ENCODE data around the gene TMEM141.

Gene TMEM141

DNA sequence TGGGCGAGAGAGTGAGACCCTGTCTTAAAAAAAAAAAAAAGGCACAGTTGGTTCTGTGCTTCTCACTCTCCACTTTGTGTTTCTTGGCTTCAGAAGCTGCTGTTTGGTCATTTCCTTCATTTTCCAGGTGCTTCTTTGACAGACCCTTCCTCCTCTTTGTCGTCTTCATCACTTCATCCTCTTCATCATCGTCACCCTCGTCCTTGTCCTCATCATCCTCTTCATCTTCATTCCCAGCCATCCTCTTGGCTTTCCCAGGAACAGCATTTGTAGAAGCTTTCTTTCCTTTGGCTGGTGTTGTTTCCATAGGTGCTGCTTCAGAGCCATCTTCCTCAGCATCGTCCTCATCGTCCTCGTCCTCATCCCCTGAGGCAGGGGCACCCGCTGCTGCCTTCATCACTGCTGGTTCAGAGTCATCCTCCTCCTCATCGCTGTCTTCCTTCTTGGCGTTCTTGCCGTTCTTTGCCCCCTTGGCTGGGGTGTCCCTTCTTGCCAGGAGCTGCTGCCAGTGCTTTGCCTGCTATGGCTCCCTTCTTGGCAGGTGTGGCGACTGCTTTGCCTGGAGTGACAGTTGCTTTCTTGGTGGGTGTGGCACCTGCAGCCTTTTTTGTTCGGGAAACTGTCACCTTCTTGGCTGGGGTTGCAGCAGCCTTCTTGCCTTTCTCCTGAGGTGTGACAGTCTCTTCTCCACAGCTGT lies 23.7 kb downstream of the TMEM141 start:
- no peak for DNase-seq (ENCODE audit: low spot score)

DNA sequence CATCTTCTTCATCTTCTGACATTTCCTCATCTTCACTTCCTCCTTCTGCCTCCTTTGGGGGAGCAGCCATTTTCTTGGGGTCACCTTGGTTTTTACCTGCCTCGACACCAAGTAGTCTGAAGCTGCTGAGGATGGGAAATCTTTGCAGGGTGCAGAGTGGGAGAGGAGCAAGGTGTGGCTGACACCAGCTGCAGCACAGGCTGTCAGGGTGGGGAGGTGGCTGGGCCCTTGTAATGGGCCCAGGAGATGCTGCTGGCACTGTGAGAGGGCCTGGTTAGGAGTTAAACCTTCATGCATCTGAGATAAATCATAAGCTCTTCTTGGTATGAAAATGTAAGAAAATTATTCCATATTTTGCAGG lies 24.3 kb downstream of the TMEM141 start:
- DNase-seq (ENCODE audit: low spot score), result no peak

GRCh38 chr9:136820971-136821825 lies 30.1 kb downstream of the TMEM141 start:
- DNase-seq (ENCODE audit: low spot score), result no peak

DNA sequence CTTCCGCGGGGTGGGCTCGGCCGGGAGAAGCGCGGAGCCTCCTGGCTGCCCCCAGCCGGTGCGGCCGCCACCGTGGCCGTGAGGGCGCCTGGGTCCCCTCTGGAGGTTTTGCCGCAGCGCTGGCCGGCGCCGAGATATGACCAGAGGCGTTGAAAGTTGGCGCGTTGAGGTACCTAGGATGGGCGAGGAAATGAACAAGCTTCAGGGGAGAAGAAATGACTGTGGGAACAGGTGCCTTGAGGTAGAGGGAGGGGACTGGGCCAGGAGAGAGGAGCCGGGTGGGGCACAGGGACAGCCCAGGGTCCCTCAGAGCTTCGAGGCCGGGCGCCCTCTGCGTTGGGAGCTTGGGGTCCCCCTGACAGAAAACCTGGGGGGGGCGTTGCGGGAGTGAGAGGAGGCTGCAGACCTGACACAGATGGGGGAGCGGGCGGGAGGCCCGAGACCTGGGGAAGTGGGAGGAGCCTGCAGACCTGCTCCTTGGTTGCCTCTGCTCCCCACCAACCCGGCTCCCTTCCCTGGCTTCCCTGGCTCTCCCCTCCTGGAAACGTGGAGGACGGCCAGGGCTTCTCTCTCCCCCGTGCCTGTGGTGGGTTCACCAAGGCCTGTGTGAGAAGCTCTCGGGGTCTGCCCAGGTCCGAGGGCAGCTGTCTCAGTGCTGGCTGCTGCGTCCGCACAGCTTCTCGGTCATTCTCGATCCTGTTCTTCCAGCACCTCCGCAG lies 30.8 kb downstream of the TMEM141 start:
- DNase-seq (ENCODE audit: low spot score), result no peak

DNA sequence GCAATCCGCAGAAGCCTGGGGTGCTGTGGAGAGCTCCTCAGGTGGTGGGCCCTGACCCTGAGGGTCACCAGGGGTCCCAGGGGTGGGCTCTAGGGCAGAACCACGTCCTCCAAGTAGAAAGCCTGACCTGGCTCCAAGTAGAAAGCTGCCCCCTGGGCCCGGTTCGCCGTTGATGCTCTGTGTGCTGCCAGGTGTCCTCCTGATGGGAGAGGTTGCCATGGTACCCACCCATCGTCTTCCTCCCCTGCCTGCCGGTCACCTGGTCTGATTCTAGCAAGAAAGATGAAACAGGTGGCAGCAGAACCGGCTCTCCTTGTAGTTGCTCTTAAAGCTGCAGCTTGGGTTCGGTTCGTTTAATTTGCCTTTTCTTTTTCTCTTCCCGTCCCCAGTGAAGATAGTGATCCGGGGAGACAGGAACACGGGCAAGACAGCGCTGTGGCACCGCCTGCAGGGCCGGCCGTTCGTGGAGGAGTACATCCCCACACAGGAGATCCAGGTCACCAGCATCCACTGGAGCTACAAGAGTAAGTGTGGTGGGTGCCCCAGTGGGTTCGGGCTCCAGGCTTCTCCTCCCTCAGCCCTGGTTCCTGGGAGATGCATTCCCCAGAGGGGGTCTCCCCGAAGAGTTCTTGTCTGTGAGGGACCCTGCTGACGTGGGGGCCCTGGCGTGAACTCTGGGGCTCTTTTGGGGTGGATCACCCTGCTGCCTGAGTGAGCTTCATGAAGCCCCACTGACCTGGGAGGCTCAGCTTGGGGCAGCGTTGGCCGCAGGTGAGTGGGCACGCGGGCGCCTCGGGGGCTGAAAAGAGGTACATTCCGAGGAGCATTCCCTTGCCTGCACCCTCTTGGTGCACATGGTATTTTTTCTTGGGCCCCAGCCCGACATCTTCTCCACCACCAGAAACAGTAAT lies 32.2 kb downstream of the TMEM141 start:
- DNase-seq (ENCODE audit: low spot score), result no peak

- no peak for DNase-seq (ENCODE audit: low spot score)
Measured at GRCh38 chr9:136824496-136825225, 33.5 kb downstream of the TMEM141 start.

GRCh38 chr9:136825295-136826187 lies 34.4 kb downstream of the TMEM141 start:
- DNase-seq (ENCODE audit: low spot score), result no peak

- DNase-seq (ENCODE audit: low spot score), result no peak
Measured at GRCh38 chr9:136826188-136826541, 35.0 kb downstream of the TMEM141 start.

GRCh38 chr9:136826703-136827582 lies 35.8 kb downstream of the TMEM141 start:
- no peak for DNase-seq (ENCODE audit: low spot score)

DNA sequence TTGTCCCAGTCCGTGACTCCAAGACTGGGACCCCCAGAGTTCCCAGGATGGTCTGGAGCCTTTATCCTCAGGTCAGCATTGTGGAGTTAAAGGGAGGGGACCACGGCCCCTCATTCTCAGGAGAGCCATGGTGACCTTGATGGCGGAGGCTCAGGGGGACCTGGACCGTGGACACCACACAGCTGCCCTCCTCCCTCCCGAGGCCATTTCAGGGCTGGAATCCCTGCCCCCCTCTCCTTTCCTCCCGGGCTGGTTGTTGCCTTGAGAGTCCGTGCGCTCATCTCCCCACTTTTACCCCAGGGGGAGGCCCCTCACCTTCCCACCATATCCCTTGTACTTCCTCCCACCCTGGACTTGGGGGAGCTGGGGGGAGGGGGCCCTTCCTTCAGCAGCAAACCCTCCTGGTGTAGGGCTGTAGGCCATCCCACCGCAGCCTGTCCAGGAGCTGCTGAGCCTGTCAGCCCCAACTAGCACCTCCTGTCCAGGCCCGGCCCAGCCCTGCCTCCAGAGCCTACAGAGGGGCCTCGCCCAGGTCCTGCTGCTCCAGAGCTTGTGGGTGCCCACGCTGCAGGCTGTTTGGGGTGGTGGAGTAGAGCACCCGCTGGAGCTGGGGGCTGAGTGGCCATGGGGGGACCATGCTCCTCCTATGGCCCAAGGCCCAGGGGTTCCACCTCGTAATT lies 36.8 kb downstream of the TMEM141 start:
- no peak for DNase-seq (ENCODE audit: low spot score)

- no peak for DNase-seq (ENCODE audit: low spot score)
Measured at GRCh38 chr9:136828474-136829140, 37.5 kb downstream of the TMEM141 start.

DNA sequence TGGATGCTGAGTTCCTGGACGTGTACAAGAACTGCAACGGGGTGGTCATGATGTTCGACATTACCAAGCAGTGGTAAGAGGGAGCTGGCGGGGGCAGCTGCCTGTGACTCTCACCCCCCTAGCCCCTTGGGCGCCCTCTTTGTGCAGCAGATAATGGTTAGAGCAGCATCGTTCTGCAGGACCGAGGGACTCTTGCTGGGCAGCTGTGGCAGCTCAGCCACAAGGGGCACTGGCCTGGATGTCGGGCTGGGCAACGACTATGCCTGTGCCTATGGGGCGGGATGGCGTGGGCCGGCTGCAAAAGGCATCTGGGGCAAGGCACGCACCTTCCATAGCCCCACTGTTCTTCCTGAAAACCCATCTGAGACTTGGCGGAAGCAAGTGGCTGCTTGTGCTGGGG lies 38.3 kb downstream of the TMEM141 start:
- DNase-seq (ENCODE audit: low spot score), result no peak

GRCh38 chr9:136829981-136830885 lies 39.1 kb downstream of the TMEM141 start:
- DNase-seq (ENCODE audit: low spot score), result no peak

- no peak for DNase-seq (ENCODE audit: low spot score)
Measured at GRCh38 chr9:136831002-136831719, 40.0 kb downstream of the TMEM141 start.

DNA sequence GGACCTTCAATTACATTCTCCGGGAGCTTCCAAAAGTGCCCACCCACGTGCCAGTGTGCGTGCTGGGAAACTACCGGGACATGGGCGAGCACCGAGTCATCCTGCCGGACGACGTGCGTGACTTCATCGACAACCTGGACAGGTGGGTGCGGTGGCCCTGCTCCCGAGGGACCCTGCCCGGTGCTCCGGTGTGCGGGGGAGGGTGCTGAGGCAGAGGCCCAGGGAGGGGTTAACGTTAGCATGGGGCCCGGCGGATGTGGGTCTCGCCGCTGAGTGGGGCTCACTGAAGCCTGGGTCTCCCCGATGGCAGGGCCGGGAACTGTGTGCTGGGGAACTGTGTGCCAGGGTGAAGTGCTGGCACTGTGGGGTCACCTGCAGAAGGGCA lies 40.6 kb downstream of the TMEM141 start:
- DNase-seq (ENCODE audit: low spot score), result no peak

- no peak for DNase-seq (ENCODE audit: low spot score)
Measured at GRCh38 chr9:136832581-136832980, 41.4 kb downstream of the TMEM141 start.
